Heart left ventricle (tissue), 16 donors: ENCODE data around the gene RAB11B. TPM values are rescaled to one million over a fixed set of nuclear protein-coding genes. Genes with fewer than 3 reads are reported as not detected.
A peak's percentile ranks its signal among the peaks of the same experiment; 100 is the strongest.
"Not testable (repeated sequence)": the region's sequence is repeated elsewhere in the genome, so short reads cannot be mapped to it uniquely, and the experiment has no call there.

Experiments used
- ATAC-seq, 4 donors: fragments of 200-7000 bp; cut with Tn5 transposase; one replicate each; pipeline ENCODE4 v1.9.1; 2020 to 2022; ENCODE audit warnings: moderate library complexity in 4 of 4, mild to moderate bottlenecking in 3 of 4, moderate number of reproducible peaks in 1 of 4
- DNase-seq, 5 donors: peaks; one replicate each; pipeline ENCODE4 v3.0.0-alpha.2; 2020
- H3K27ac ChIP-seq, 12 donors: fragments of 200-600 bp; sonication (generic) in 4 of 12; one replicate each; pipeline versions ENCODE4 v1.5.0 to v1.8.0; 2016 to 2022; ENCODE audit warnings: mild to moderate bottlenecking in 2 of 12
- H3K27me3 ChIP-seq, 9 donors: fragments of 200-600 bp; sonication (generic) in 2 of 9; one replicate each; pipeline versions ENCODE4 v1.5.1 to v1.8.0; 2016 to 2022; ENCODE audit warnings: mild to moderate bottlenecking in 3 of 9
- H3K36me3 ChIP-seq, 9 donors: fragments of 200-600 bp; sonication (generic) in 2 of 9; one replicate each; pipeline versions ENCODE4 v1.5.0 to v1.8.0; 2018 to 2022; ENCODE audit warnings: mild to moderate bottlenecking in 2 of 9
- H3K4me1 ChIP-seq, 12 donors: fragments of 200-600 bp; sonication (generic) in 4 of 12; one replicate each; pipeline versions ENCODE4 v1.5.0 to v1.8.0; 2016 to 2022; ENCODE audit warnings: mild to moderate bottlenecking in 3 of 12
- H3K4me3 ChIP-seq, 12 donors: fragments of 200-600 bp; sonication (generic) in 4 of 12; one replicate each; pipeline versions ENCODE4 v1.5.0 to v1.8.0; 2017 to 2022; ENCODE audit warnings: mild to moderate bottlenecking in 9 of 12, moderate library complexity in 4 of 12
- H3K9me3 ChIP-seq, 12 donors: fragments of 200-600 bp; sonication (generic) in 4 of 12; one replicate each; pipeline versions ENCODE4 v1.5.0 to v1.8.0; 2016 to 2022; ENCODE audit warnings: mild to moderate bottlenecking in 1 of 12
- CTCF ChIP-seq, 12 donors: fragments of 200-600 bp; sonication (generic) in 4 of 12; IDR thresholded peaks; one replicate each; pipeline versions ENCODE4 v1.5.0 to v1.8.0; 2018 to 2022; ENCODE audit warnings: antibody characterized with exemption in 12 of 12, mild to moderate bottlenecking in 5 of 12
- POLR2A ChIP-seq, 2 donors: fragments of 450-650 bp; IDR thresholded peaks; one replicate each; pipeline ENCODE4 v1.6.1; 2017; ENCODE audit warnings: antibody characterized with exemption in 2 of 2, mild to moderate bottlenecking in 2 of 2, moderate library complexity in 2 of 2
- WGBS, 4 donors: extraction: QIAGEN DNeasy Blood & Tissue Kit in 2 of 4; methylation state at CpG; one replicate each; pipeline versions ENCODE4 v1.1.5 to v1.1.7; 2013 to 2018; 5-methylcytosine and 5-hydroxymethylcytosine counted together
- intact Hi-C, 10 donors: fragments of 100-400 bp; cut with DNase I; formaldehyde crosslinking; loops; one replicate each; pipeline versions ENCODE4 v1.11.1 to v1.14.2; 2022
- polyA plus RNA-seq, 2 donors: library from polyadenylated mRNA; stranded (reverse); fragments of 200-250 nt; gene quantifications; one replicate each; pipeline ENCODE4 v1.2.3, GENCODE V29; 2013
- total RNA-seq, 9 donors: library from RNA; depleted of rRNA in 2 of 9; stranded (reverse); fragments of >200 nt in 2 of 9; fragmentation: NEBNext Ultra II Directional in 3 of 9; extraction: Animal tissue kit (Norgen Biotek cat#: 25700) in 3 of 9; gene quantifications; one replicate each; pipeline versions ENCODE4 v1.1.0 to v1.2.4, GENCODE V29; 2016 to 2023
- donor health status: ischemic (EF 13 %, LVEDD 7.1; RV severe dilation, severe dysfunction).
- donor health status: healthy with polysubstance abuse.
- donor health status: DM: no; HTN: yes; CAD: no.
- donor health status: DM: no; HTN: no; CAD: no.
- donor health status: ischemic (EF 25% LVEDD 6.9; RV normal size, moderate dysfunction).
- donor health status: ischemic (EF 25% LVEDD 5.7; RV mildly dilated, moderate dysfunction).
- donor health status: healthy.
- donor health status: DM: yes; HTN: yes; CAD: no.
- donor health status: ischemic (EF 35%, LVEDD 5.7; RV mildly dilated, moderate dysfunction).
- donor health status: nonischemic (EF 11% LVEDD 7.7; RV severe dilation, severe dysfunction).
- donor health status: DM: yes; HTN: yes; CAD: no.
- donor health status: PGD.
- donor health status: ischemic (EF 29% LVEDD 5.4; RV normal size, mild dysfunction).
- donor health status: nonischemic (EF 23%, LVEDD 6.1; RV moderate dilation, normal function).

RAB11B gene
- total and polyA plus RNA-seq, 11 donors, result 56.4 to 159 (median 140) TPM

GRCh38 chr19:8404391-8405151, 14.4 kb downstream of the RAB11B start:
- H3K27ac ChIP-seq, result peak overlapping the region in 9 of 12 donors; percentile 36 to 73 (median 52)
- TF ChIP-seq CTCF (IDR thresholded peaks at IDR 0.05) (no peak), POLR2A (IDR thresholded peaks at IDR 0.05) (no peak)

GRCh38 chr19:8410718-8411117, 20.6 kb downstream of the RAB11B start:
- H3K4me1 ChIP-seq, result peaks cover 0 to 32% (median 18%) of the 10 kb centered on the region in 12 donors
- H3K27ac ChIP-seq, result peak overlapping the region in 1 of 12 donors; percentile 18
- DNase-seq, H3K9me3 ChIP-seq, H3K36me3 ChIP-seq, H3K27me3 ChIP-seq, ATAC-seq, H3K4me3 ChIP-seq: not testable (repeated sequence)
- intact Hi-C loops, result loop anchor here in 7 of 10 donors (5.0 to 10.0 kb wide), 5 partner anchors 37 to 102 kb away; partner anchors contain the start of genes ZNF414 (in 2 of the 7) and PRAM1 (in 1 of the 7)
- 88 to 93% (median 91%) methylated on average over 13 of the region's 13 CpGs for WGBS, 4 donors

More at GRCh38 chr19:8404391-8405151, 14.4 kb downstream of the RAB11B start:
- intact Hi-C loops, result no loop called here
- Histone ChIP-seq H3K27me3 (no peaks in the 10 kb centered on the region), H3K36me3 (peaks cover 0 to 57% (median 54%) of the 10 kb centered on the region in 9 donors), H3K4me1 (peaks cover 0 to 11% (median 5%) of the 10 kb centered on the region in 12 donors), H3K4me3 (no peak overlapping the region), H3K9me3 (no peaks in the 10 kb centered on the region)
- DNase-seq (peak in 2 of 5 donors; percentile 53 to 68), ATAC-seq (peak; percentile 35 to 69 (median 67))
- 72 to 86% (median 79%) methylated on average over 11 to 18 of the region's 18 CpGs for WGBS, 4 donors

GRCh38 chr19:8412783-8413628, 22.8 kb downstream of the RAB11B start, which contains the start of gene MARCHF2:
MARCHF2 (plus strand) TSS chr19:8413305; CDS start chr19:8421841, 8,536 bp downstream.
- ATAC-seq (peak; percentile 98 to 99 (median 99)), DNase-seq (peak; percentile 96 to 99 (median 98))
- no peaks in the 10 kb centered on the region for H3K9me3 ChIP-seq
- H3K27me3 ChIP-seq, result no peaks in the 10 kb centered on the region
- TF ChIP-seq CTCF (IDR thresholded peaks at IDR 0.05), result peak; percentile 60 to 88 (median 79)
- TF ChIP-seq POLR2A (IDR thresholded peaks at IDR 0.05), result peak; percentile 17 to 81
- H3K27ac ChIP-seq, result peak within 1 kb of the TSS; percentile 76 to 95 (median 84)
- WGBS, 4 donors, result 4 to 13% (median 7%) methylated on average over 33 to 89 of the region's 89 CpGs
- intact Hi-C loops, result loop anchor here in 8 of 10 donors (2.0 to 10.0 kb wide), 8 partner anchors 32 to 99 kb away; partner anchors contain the start of genes ZNF414 (in 2 of the 8), HNRNPM (in 1 of the 8) and PRAM1 (in 1 of the 8)
- peaks cover 0 to 55% (median 37%) of the 10 kb centered on the region in 12 donors for H3K4me1 ChIP-seq
- H3K4me3 ChIP-seq, result peak within 1 kb of the TSS; percentile 71 to 98 (median 90)
- H3K36me3 ChIP-seq, result no peaks in the 10 kb centered on the region

GRCh38 chr19:8413629-8413995, 23.5 kb downstream of the RAB11B start:
- no peak for DNase-seq
- H3K36me3 ChIP-seq, result peaks cover 0 to 2% (median 0%) of the 10 kb centered on the region in 9 donors
- no peaks in the 10 kb centered on the region for H3K9me3 ChIP-seq
- no peak for ATAC-seq
- H3K27me3 ChIP-seq, result no peaks in the 10 kb centered on the region
- peaks cover 0 to 61% (median 43%) of the 10 kb centered on the region in 12 donors for H3K4me1 ChIP-seq
- WGBS, 4 donors, result 17 to 31% (median 20%) methylated on average over 3 of the region's 3 CpGs
- peak overlapping the region in 11 of 12 donors; percentile 76 to 95 (median 84) for H3K27ac ChIP-seq
- peak overlapping the region; percentile 71 to 98 (median 90) for H3K4me3 ChIP-seq
- TF ChIP-seq CTCF (IDR thresholded peaks at IDR 0.05) (no peak), POLR2A (IDR thresholded peaks at IDR 0.05) (no peak)
- intact Hi-C loops, result loop anchor here in 8 of 10 donors (2.0 to 10.0 kb wide), 8 partner anchors 31 to 99 kb away; partner anchors contain the start of genes ZNF414 (in 2 of the 8), HNRNPM (in 1 of the 8) and PRAM1 (in 1 of the 8)
